Activated CD4-positive, alpha-beta T cell treated with anti-CD3 and anti-CD28 coated beads, Interleukin-2, Interleukin-4, amounts not matched to agents 100 ng/mL and 50 ng/mL, durations not matched to agents 16 hours and 8 hours (primary cell): Measurements from ENCODE around the gene KCNAB1.

Source experiments
- DNase-seq: peaks from one replicate; pipeline ENCODE4 v3.0.0-alpha.2; 2020; ENCODE audit warnings: low spot score

Gene KCNAB1

GRCh38 chr3:156413293-156413892, 293.0 kb downstream of the KCNAB1 start:
- no peak for DNase-seq

GRCh38 chr3:156416846-156417558, 296.6 kb downstream of the KCNAB1 start:
- no peak for DNase-seq

GRCh38 chr3:156417559-156418132, 297.3 kb downstream of the KCNAB1 start:
- no peak for DNase-seq

GRCh38 chr3:156418428-156418827, 298.1 kb downstream of the KCNAB1 start:
- DNase-seq, result no peak

- no peak for DNase-seq
Measured at GRCh38 chr3:156421534-156421933, 301.2 kb downstream of the KCNAB1 start.

- DNase-seq, result no peak
Measured at GRCh38 chr3:156424758-156425157, 304.4 kb downstream of the KCNAB1 start.

GRCh38 chr3:156425651-156426050, 305.3 kb downstream of the KCNAB1 start:
- no peak for DNase-seq

GRCh38 chr3:156429125-156429524, 308.7 kb downstream of the KCNAB1 start:
- no peak for DNase-seq

- no peak for DNase-seq
Measured at GRCh38 chr3:156431334-156432124, 311.2 kb downstream of the KCNAB1 start.

GRCh38 chr3:156432563-156432962, 312.2 kb downstream of the KCNAB1 start:
- no peak for DNase-seq

GRCh38 chr3:156433138-156433537, 312.8 kb downstream of the KCNAB1 start:
- DNase-seq, result peak; percentile 2

- no peak for DNase-seq
Measured at GRCh38 chr3:156433910-156434309, 313.5 kb downstream of the KCNAB1 start.

GRCh38 chr3:156434921-156435320, 314.5 kb downstream of the KCNAB1 start:
- DNase-seq, result no peak

GRCh38 chr3:156443079-156443478, 322.7 kb downstream of the KCNAB1 start:
- no peak for DNase-seq

- DNase-seq, result no peak
Measured at GRCh38 chr3:156445117-156446090, 325.0 kb downstream of the KCNAB1 start.

GRCh38 chr3:156448300-156448699, 327.9 kb downstream of the KCNAB1 start:
- peak; percentile 20 for DNase-seq

- peak; percentile 9 for DNase-seq
Measured at GRCh38 chr3:156449710-156450574, 329.6 kb downstream of the KCNAB1 start.

GRCh38 chr3:156455839-156456238, 335.5 kb downstream of the KCNAB1 start:
- DNase-seq, result no peak

GRCh38 chr3:156456771-156457224, 336.4 kb downstream of the KCNAB1 start:
- DNase-seq, result no peak

- DNase-seq, result no peak
Measured at GRCh38 chr3:156459434-156459833, 339.1 kb downstream of the KCNAB1 start.
